Neutrophil (primary cell): ENCODE measurements around the gene S100A12.
A peak's percentile ranks its signal among the peaks of the same experiment; 100 is the strongest.

Source experiments
- H3K27ac ChIP-seq: fragments of 200-600 bp; sonication (generic); 2 replicates; pipeline ENCODE4 v1.5.1; 2016; ENCODE audit warnings: mild to moderate bottlenecking, moderate library complexity
- H3K27me3 ChIP-seq: fragments of 200-600 bp; sonication (generic); 2 replicates; pipeline ENCODE4 v1.6.0; 2016; ENCODE audit warnings: mild to moderate bottlenecking
- H3K36me3 ChIP-seq: fragments of 200-600 bp; sonication (generic); 2 replicates; pipeline ENCODE4 v1.5.1; 2017
- H3K4me1 ChIP-seq, 2 experiments: fragments of 200-600 bp in 1 of 2; sonication (generic) in 1 of 2; 1 replicate in 1 of 2; 2 replicates in 1 of 2; pipeline versions ENCODE4 v1.5.1 to v1.6.1; 2013 to 2016; ENCODE audit warnings: low read depth in 1 of 2, low read length in 1 of 2, mild to moderate bottlenecking in 1 of 2, moderate library complexity in 1 of 2; ENCODE audit not compliant: control insufficient read depth in 1 of 2, insufficient read depth in 1 of 2
- H3K4me3 ChIP-seq, 2 experiments: fragments of 200-600 bp in 1 of 2; sonication (generic) in 1 of 2; 1 replicate in 1 of 2; 2 replicates in 1 of 2; pipeline ENCODE4 v1.5.1; 2013 to 2016; ENCODE audit warnings: low read depth in 1 of 2, low read length in 1 of 2, mild to moderate bottlenecking in 1 of 2, moderate library complexity in 1 of 2
- H3K9me3 ChIP-seq: fragments of 200-600 bp; sonication (generic); 2 replicates; pipeline ENCODE4 v1.5.1; 2016
- CTCF ChIP-seq: fragments of 200-600 bp; sonication (generic); IDR thresholded peaks from 2 replicates; pipeline ENCODE4 v1.5.1; 2016; ENCODE audit warnings: antibody characterized with exemption

The S100A12 gene

GRCh38 chr1:153394391-153394790 is 19.0 kb upstream of the S100A12 start:
- no peaks in the 10 kb centered on the region for H3K27me3 ChIP-seq
- H3K9me3 ChIP-seq = no peaks in the 10 kb centered on the region
- TF ChIP-seq CTCF = no peak
- H3K36me3 ChIP-seq = peaks cover 14% of the 10 kb centered on the region
- H3K4me3 ChIP-seq = peak overlapping the region; percentile 89 to 96
- peaks cover 89 to 98% of the 10 kb centered on the region in 2 experiments for H3K4me1 ChIP-seq
- H3K27ac ChIP-seq = peak overlapping the region; percentile 100

- H3K27ac ChIP-seq = peak overlapping the region; percentile 100
- peak overlapping the region; percentile 89 to 96 for H3K4me3 ChIP-seq
- H3K27me3 ChIP-seq = no peaks in the 10 kb centered on the region
- H3K4me1 ChIP-seq = peaks cover 89 to 98% of the 10 kb centered on the region in 2 experiments
- H3K9me3 ChIP-seq = no peaks in the 10 kb centered on the region
- peak; percentile 86 for TF ChIP-seq CTCF
- H3K36me3 ChIP-seq = peaks cover 17% of the 10 kb centered on the region
Observed at GRCh38 chr1:153393926-153394325, 18.5 kb upstream of the S100A12 start.

GRCh38 chr1:153392822-153393221 is 17.4 kb upstream of the S100A12 start:
- peaks cover 17% of the 10 kb centered on the region for H3K36me3 ChIP-seq
- no peaks in the 10 kb centered on the region for H3K9me3 ChIP-seq
- peak overlapping the region; percentile 89 to 96 for H3K4me3 ChIP-seq
- H3K27ac ChIP-seq = peak overlapping the region; percentile 100
- H3K27me3 ChIP-seq = no peaks in the 10 kb centered on the region
- peaks cover 89 to 98% of the 10 kb centered on the region in 2 experiments for H3K4me1 ChIP-seq
- TF ChIP-seq CTCF = no peak

GRCh38 chr1:153392258-153392657 is 16.8 kb upstream of the S100A12 start:
- no peaks in the 10 kb centered on the region for H3K9me3 ChIP-seq
- peak overlapping the region; percentile 89 to 96 for H3K4me3 ChIP-seq
- TF ChIP-seq CTCF = no peak
- peak overlapping the region; percentile 100 for H3K27ac ChIP-seq
- peaks cover 89 to 98% of the 10 kb centered on the region in 2 experiments for H3K4me1 ChIP-seq
- H3K27me3 ChIP-seq = no peaks in the 10 kb centered on the region
- H3K36me3 ChIP-seq = peaks cover 17% of the 10 kb centered on the region

GRCh38 chr1:153390938-153391710 is 15.7 kb upstream of the S100A12 start, which contains the start of gene S100A8:
TSS of gene S100A8 (minus strand) at chr1:153391073. CDS start at chr1:153390535, 538 bp downstream.
- TF ChIP-seq CTCF = peak; percentile 31
- H3K36me3 ChIP-seq = peaks cover 17% of the 10 kb centered on the region
- H3K27ac ChIP-seq = peak within 1 kb of the TSS; percentile 100
- H3K27me3 ChIP-seq = no peaks in the 10 kb centered on the region
- H3K4me3 ChIP-seq = peak within 1 kb of the TSS; percentile 89 to 96
- H3K4me1 ChIP-seq = peaks cover 89 to 98% of the 10 kb centered on the region in 2 experiments
- no peaks in the 10 kb centered on the region for H3K9me3 ChIP-seq
